ENCODE results near the gene PAF1.
"Not testable (repeated sequence)": the region's sequence is repeated elsewhere in the genome, so short reads cannot be mapped to it uniquely, and the experiment has no call there.

Gene PAF1

GRCh38 chr19:39381910-39382611, 8.8 kb downstream of the PAF1 start:
- no peak for DNase-seq (ENCODE audit: low read depth)

- no peak for DNase-seq (ENCODE audit: low read depth)
Observed at GRCh38 chr19:39380521-39381502, 10.1 kb downstream of the PAF1 start.

- no peak for DNase-seq (ENCODE audit: low read depth)
Observed at GRCh38 chr19:39379865-39380396, 11.0 kb downstream of the PAF1 start.

- not testable (repeated sequence) for DNase-seq (ENCODE audit: low read depth)
Observed at GRCh38 chr19:39379366-39379765, 11.5 kb downstream of the PAF1 start.

GRCh38 chr19:39377373-39378362, 13.2 kb downstream of the PAF1 start:
- no peak for DNase-seq (ENCODE audit: low read depth)

GRCh38 chr19:39375929-39376328, 15.0 kb downstream of the PAF1 start:
- DNase-seq (ENCODE audit: low read depth): no peak

- DNase-seq (ENCODE audit: low read depth): no peak
Observed at GRCh38 chr19:39372941-39373340, 18.0 kb downstream of the PAF1 start.

GRCh38 chr19:39372047-39372802, 18.7 kb downstream of the PAF1 start:
- no peak for DNase-seq (ENCODE audit: low read depth)

- no peak for DNase-seq (ENCODE audit: low read depth)
Observed at GRCh38 chr19:39370735-39371134, 20.2 kb downstream of the PAF1 start.

GRCh38 chr19:39369200-39369599, 21.7 kb downstream of the PAF1 start:
- no peak for DNase-seq (ENCODE audit: low read depth)

GRCh38 chr19:39365531-39365930, 25.4 kb downstream of the PAF1 start:
- DNase-seq (ENCODE audit: low read depth): no peak

GRCh38 chr19:39363901-39364457, 26.9 kb downstream of the PAF1 start:
- no peak for DNase-seq (ENCODE audit: low read depth)

- DNase-seq (ENCODE audit: low read depth): no peak
Observed at GRCh38 chr19:39362682-39363657, 27.9 kb downstream of the PAF1 start.

- no peak for DNase-seq (ENCODE audit: low read depth)
Observed at GRCh38 chr19:39360599-39360998, 30.3 kb downstream of the PAF1 start.

GRCh38 chr19:39359026-39359425, 31.9 kb downstream of the PAF1 start:
- no peak for DNase-seq (ENCODE audit: low read depth)

- no peak for DNase-seq (ENCODE audit: low read depth)
Observed at GRCh38 chr19:39356647-39357046, 34.3 kb downstream of the PAF1 start.

- DNase-seq (ENCODE audit: low read depth): no peak
Observed at GRCh38 chr19:39356073-39356472, 34.8 kb downstream of the PAF1 start.

- DNase-seq (ENCODE audit: low read depth): no peak
Observed at GRCh38 chr19:39355253-39355652, 35.7 kb downstream of the PAF1 start.
